Measurements from ENCODE around the gene M6PR.
"Not testable (repeated sequence)": the region's sequence is repeated elsewhere in the genome, so short reads cannot be mapped to it uniquely, and the experiment has no call there.

DNA sequence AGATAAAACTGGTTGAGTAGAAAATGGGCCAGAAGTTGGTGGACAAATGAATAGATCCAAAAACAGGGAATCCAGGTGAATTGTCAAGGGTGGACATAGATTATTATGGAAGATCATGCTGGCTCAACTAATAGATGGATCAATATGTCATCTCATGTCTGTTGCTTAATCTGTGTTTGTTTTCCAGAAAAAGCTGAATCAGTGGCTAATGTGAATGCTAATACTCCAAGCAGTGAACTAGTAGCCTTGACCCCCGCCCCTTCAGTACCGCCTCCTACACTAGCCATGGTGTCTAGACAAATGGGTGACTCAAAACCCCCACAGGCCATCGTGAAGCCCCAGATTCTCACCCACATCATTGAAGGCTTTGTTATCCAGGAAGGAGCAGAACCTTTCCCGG is 15.4 kb downstream of the M6PR start:
- not testable (repeated sequence) for TF ChIP-seq EZH2, CTCF (IDR thresholded peaks at IDR 0.05)
